GM12891 (cell line): Measurements from ENCODE around the gene PLS3.

Experiments used
- PAX5 ChIP-seq: IDR thresholded peaks from 2 replicates; pipeline ENCODE4 v1.6.1; 2011; ENCODE audit warnings: low read length, moderate library complexity, mild to moderate bottlenecking; ENCODE audit not compliant: insufficient read depth, severe bottlenecking
- POLR2A ChIP-seq: IDR thresholded peaks from 2 replicates; pipeline ENCODE4 v1.6.1; 2011; ENCODE audit warnings: low read depth, low read length, control low read depth
- POLR2AphosphoS5 ChIP-seq: IDR thresholded peaks from 2 replicates; pipeline ENCODE4 v1.6.1; 2011; ENCODE audit warnings: low read depth, low read length, control low read depth
- POU2F2 ChIP-seq: IDR thresholded peaks from 2 replicates; pipeline ENCODE4 v1.6.1; 2011; ENCODE audit warnings: low read depth, mild to moderate bottlenecking, control low read depth, low read length, moderate library complexity
- SPI1 ChIP-seq: IDR thresholded peaks from 2 replicates; pipeline ENCODE4 v1.6.1; 2011; ENCODE audit warnings: low read depth, low read length, control low read depth
- TAF1 ChIP-seq: IDR thresholded peaks from 2 replicates; pipeline ENCODE4 v1.6.1; 2011; ENCODE audit warnings: low read depth, low read length, control low read depth

- TF ChIP-seq POLR2AphosphoS5 (no peak), TAF1 (no peak), POLR2A (no peak), SPI1 (no peak; the same call in 1 of the 2 replicates), POU2F2 (no peak), PAX5 (no peak)
Measured at GRCh38 chrX:115581759-115582615, 21.0 kb downstream of the PLS3 start.
